Measurements from ENCODE around the gene SLC26A8. TPM values are rescaled to one million over a fixed set of nuclear protein-coding genes. Genes with fewer than 3 reads are reported as not detected.

Gene SLC26A8
- total and polyA plus RNA-seq, 2 of the 13 experiments (the other 11 are each of a cell fraction or from before 2014, with no cell fraction given): 0.46 TPM; not detected in 1

GRCh38 chr6:35920793-35921732 is 103.4 kb downstream of the SLC26A8 start, which contains the start of gene SRPK1 (continued):
- no peak for TF ChIP-seq TP53 (CRISPR knock-in tag; conservative IDR thresholded peaks at IDR 0.05)
- TF ChIP-seq ZNF24 (IDR thresholded peaks at IDR 0.05): no peak
- peak; percentile 97 for TF ChIP-seq MXD1 (CRISPR knock-in tag; IDR thresholded peaks at IDR 0.05)
- peak; percentile 66; the same call in 1 of the 2 replicates for TF ChIP-seq ZFP41 (CRISPR knock-in tag; IDR thresholded peaks at IDR 0.05; ENCODE audit: borderline replicate concordance)
- TF ChIP-seq HINFP (CRISPR knock-in tag; IDR thresholded peaks at IDR 0.05; ENCODE audit: low read depth): peak; percentile 65; the same call in 1 of the 2 replicates
- TF ChIP-seq ZMYM4 (CRISPR knock-in tag; IDR thresholded peaks at IDR 0.05): peak; percentile 92
- no peak for TF ChIP-seq PRPF4 (IDR thresholded peaks at IDR 0.05; ENCODE audit: low read depth, low read length, poor library complexity, severe bottlenecking)
- peak; percentile 65; the same call in 1 of the 2 replicates for TF ChIP-seq ZNF263 (CRISPR knock-in tag; IDR thresholded peaks at IDR 0.05)
- 0 out of 2 replicates have a peak, but pooled peaks have one; percentile 63 for TF ChIP-seq TOPORS (CRISPR knock-in tag; IDR thresholded peaks at IDR 0.05)
- no peak for TF ChIP-seq CENPX (CRISPR knock-in tag; IDR thresholded peaks at IDR 0.05)
- peak; percentile 90 for TF ChIP-seq ZNF788 (CRISPR knock-in tag; IDR thresholded peaks at IDR 0.05; ENCODE audit: borderline replicate concordance)
- TF ChIP-seq ZNF251 (CRISPR knock-in tag; IDR thresholded peaks at IDR 0.05): peak; percentile 78; the same call in 1 of the 2 replicates
- peak; percentile 94 for TF ChIP-seq ZNF691 (CRISPR knock-in tag; IDR thresholded peaks at IDR 0.05; ENCODE audit: borderline replicate concordance, low read depth)
- TF ChIP-seq ISL2 (CRISPR knock-in tag; IDR thresholded peaks at IDR 0.05): peak; percentile 80
- peak; percentile 95; the same call in 1 of the 2 replicates for TF ChIP-seq ZNF563 (CRISPR knock-in tag; IDR thresholded peaks at IDR 0.05)
- TF ChIP-seq FUBP1 (CRISPR knock-in tag; IDR thresholded peaks at IDR 0.05; ENCODE audit: borderline replicate concordance): no peak
- TF ChIP-seq ZNF205 (CRISPR knock-in tag; IDR thresholded peaks at IDR 0.05): peak; percentile 75; the same call in 1 of the 2 replicates
- no peak for TF ChIP-seq CREB1 (IDR thresholded peaks at IDR 0.05)
- no peak for TF ChIP-seq CREB1 (CRISPR knock-in tag; IDR thresholded peaks at IDR 0.05)
- TF ChIP-seq RFXAP (CRISPR knock-in tag; IDR thresholded peaks at IDR 0.05; ENCODE audit: borderline replicate concordance): peak; percentile 84; the same call in 1 of the 2 replicates
- TF ChIP-seq THRA (CRISPR knock-in tag; IDR thresholded peaks at IDR 0.05; ENCODE audit: borderline replicate concordance): peak; percentile 54; the same call in 1 of the 2 replicates
- no peak for TF ChIP-seq U2AF2 (IDR thresholded peaks at IDR 0.05; ENCODE audit: low read depth, low read length)
- TF ChIP-seq HNRNPH1 (optimal IDR thresholded peaks at IDR 0.05; ENCODE audit: low read depth, low read length): no peak
